Panc1 (cell line): ENCODE data around the gene OR5H15. TPM values are rescaled to one million over a fixed set of nuclear protein-coding genes. Genes with fewer than 3 reads are reported as not detected.
"Not testable (repeated sequence)": the region's sequence is repeated elsewhere in the genome, so short reads cannot be mapped to it uniquely, and the experiment has no call there.

Source experiments
- ATAC-seq: fragments of 200-7000 bp; cut with Tn5 transposase; 2 replicates; pipeline ENCODE4 v1.9.1; 2020; ENCODE audit warnings: mild to moderate bottlenecking, moderate library complexity
- BruUV-seq: library from RNA; stranded (reverse); fragments of 400-500 nt; replicated peaks from 2 replicates; lab custom pipeline; 2021; lab: Mats Ljungman, UMichigan
- CTCF ChIA-PET: fragments of 300-600 bp; sonication (Branson Sonifier 250); formaldehyde crosslinking; loops from one replicate; lab custom pipeline; 2022; ENCODE audit warnings: antibody characterized with exemption; lab: Charles Lee
- POLR2A ChIA-PET: fragments of 300-600 bp; sonication (Branson Sonifier 250); formaldehyde crosslinking; loops from one replicate; lab custom pipeline; 2022; ENCODE audit warnings: antibody characterized with exemption; lab: Charles Lee
- DNase-seq: peaks from one replicate; pipeline ENCODE4 v3.0.0-alpha.2; 2010; ENCODE audit warnings: low read depth, low spot score
- H3K27ac ChIP-seq: 2 replicates; pipeline ENCODE4 v1.5.1; 2011; ENCODE audit warnings: mild to moderate bottlenecking, low read length, inconsistent platforms
- H3K27me3 ChIP-seq: fragments of 200-500 bp; sonication (Bioruptor generic); 2 replicates; pipeline ENCODE4 v1.6.0; 2014; ENCODE audit warnings: low read length, inconsistent platforms; ENCODE audit not compliant: control insufficient read depth, insufficient read depth
- H3K36me3 ChIP-seq: fragments of 200-500 bp; sonication (Bioruptor generic); 2 replicates; pipeline ENCODE4 v1.5.1; 2014; ENCODE audit warnings: inconsistent platforms, mild to moderate bottlenecking, low read length, moderate library complexity; ENCODE audit not compliant: control insufficient read depth, insufficient read depth
- H3K4me1 ChIP-seq: 2 replicates; pipeline ENCODE4 v1.5.1; 2011; ENCODE audit warnings: inconsistent platforms, mild to moderate bottlenecking, low read length, moderate library complexity; ENCODE audit not compliant: control insufficient read depth, insufficient read depth
- H3K4me3 ChIP-seq, 2 experiments: 2 replicates each; pipeline ENCODE4 v1.5.1; 2011 to 2012; ENCODE audit warnings: low read depth in 2 of 2, low read length in 2 of 2, mild to moderate bottlenecking in 2 of 2, inconsistent platforms in 1 of 2, moderate library complexity in 1 of 2
- H3K9me3 ChIP-seq: fragments of 200-500 bp; sonication (Bioruptor generic); 2 replicates; pipeline ENCODE4 v1.5.1; 2014; ENCODE audit warnings: low read depth, mild to moderate bottlenecking, inconsistent platforms, low read length, moderate library complexity; ENCODE audit not compliant: control insufficient read depth, insufficient read depth
- POLR2AphosphoS5 ChIP-seq: IDR thresholded peaks from 2 replicates; pipeline ENCODE4 v1.6.1; 2012; ENCODE audit warnings: mild to moderate bottlenecking, low read depth, low read length, moderate library complexity
- SIN3A ChIP-seq: IDR thresholded peaks from 2 replicates; pipeline ENCODE4 v1.6.1; 2012; ENCODE audit warnings: low read depth, mild to moderate bottlenecking, low read length, moderate library complexity, borderline replicate concordance; ENCODE audit not compliant: insufficient read depth
- TCF7L2 ChIP-seq: IDR thresholded peaks from 2 replicates; pipeline ENCODE4 v1.6.1; 2011; ENCODE audit warnings: mild to moderate bottlenecking, low read depth, low read length, inconsistent platforms
- in situ Hi-C: cut with HindIII; loops from 2 replicates; pipeline ENCODE4 v1.10.0; 2016; ENCODE audit warnings: low sequenced_read_pairs, low pct_unique_long_range_greater_than_20kb
- intact Hi-C: fragments of 100-400 bp; cut with micrococcal nuclease; formaldehyde crosslinking; loops from one replicate; pipeline ENCODE4 v1.10.0; 2022; ENCODE audit not compliant: unreplicated experiment
- total RNA-seq: library from RNA; stranded (reverse); gene quantifications from one replicate; pipeline ENCODE4 v1.2.1, GENCODE V29; 2021; ENCODE audit not compliant: unreplicated experiment
- TF ChIP-seq, protein P1 (sequence below): fragments of 450-650 bp; IDR thresholded peaks from 2 replicates; pipeline ENCODE4 v1.5.1; 2017; ENCODE audit warnings: mild to moderate bottlenecking
- TF ChIP-seq, protein P2 (sequence below), 2 experiments: IDR thresholded peaks; 2 replicates each; pipeline ENCODE4 v1.6.1; 2011 to 2012; ENCODE audit warnings: low read depth in 2 of 2, control low read depth in 1 of 2, low read length in 1 of 2, mild to moderate bottlenecking in 1 of 2, moderate library complexity in 1 of 2; ENCODE audit not compliant: insufficient read depth in 1 of 2

OR5H15 gene
- total RNA-seq, 1 experiment from 2014 or later, result not detected

DNA sequence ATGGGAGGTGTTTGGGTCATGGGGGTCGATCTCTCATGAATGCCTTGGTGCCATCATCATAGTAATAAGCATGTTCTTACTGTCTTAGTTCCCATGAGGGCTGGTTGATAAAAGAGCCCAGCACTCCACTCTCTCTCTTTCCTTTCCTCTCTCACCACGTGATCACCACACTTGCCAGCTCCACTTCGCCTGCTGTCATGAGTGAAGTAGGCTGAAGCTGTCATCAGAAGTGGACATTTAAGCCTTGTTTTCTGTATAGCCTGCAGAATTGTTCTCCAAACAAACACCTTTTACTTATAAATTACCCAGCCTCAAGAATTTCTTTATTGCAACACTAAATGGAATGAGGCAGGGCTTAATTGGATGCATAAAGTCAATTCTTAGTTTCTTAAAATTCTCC, 29.9 kb upstream of the OR5H15 start:
- no peaks in the 10 kb centered on the region for H3K36me3 ChIP-seq
- in situ Hi-C loops, result no loop called here
- H3K27me3 ChIP-seq, result no peaks in the 10 kb centered on the region
- ATAC-seq, result no peak
- no peaks in the 10 kb centered on the region for H3K9me3 ChIP-seq
- no peak overlapping the region for H3K27ac ChIP-seq
- no peak for DNase-seq
- intact Hi-C loops, result no loop called here
- H3K4me3 ChIP-seq, result no peak overlapping the region
- ChIA-PET CTCF (no interaction called here), POLR2A (no interaction called here)
- no peaks in the 10 kb centered on the region for H3K4me1 ChIP-seq
- BruUV-seq, result no TSS peak
- TF ChIP-seq SIN3A (no peak), TCF7L2 (no peak), POLR2AphosphoS5 (no peak)
- TF ChIP-seq, protein P1, sequence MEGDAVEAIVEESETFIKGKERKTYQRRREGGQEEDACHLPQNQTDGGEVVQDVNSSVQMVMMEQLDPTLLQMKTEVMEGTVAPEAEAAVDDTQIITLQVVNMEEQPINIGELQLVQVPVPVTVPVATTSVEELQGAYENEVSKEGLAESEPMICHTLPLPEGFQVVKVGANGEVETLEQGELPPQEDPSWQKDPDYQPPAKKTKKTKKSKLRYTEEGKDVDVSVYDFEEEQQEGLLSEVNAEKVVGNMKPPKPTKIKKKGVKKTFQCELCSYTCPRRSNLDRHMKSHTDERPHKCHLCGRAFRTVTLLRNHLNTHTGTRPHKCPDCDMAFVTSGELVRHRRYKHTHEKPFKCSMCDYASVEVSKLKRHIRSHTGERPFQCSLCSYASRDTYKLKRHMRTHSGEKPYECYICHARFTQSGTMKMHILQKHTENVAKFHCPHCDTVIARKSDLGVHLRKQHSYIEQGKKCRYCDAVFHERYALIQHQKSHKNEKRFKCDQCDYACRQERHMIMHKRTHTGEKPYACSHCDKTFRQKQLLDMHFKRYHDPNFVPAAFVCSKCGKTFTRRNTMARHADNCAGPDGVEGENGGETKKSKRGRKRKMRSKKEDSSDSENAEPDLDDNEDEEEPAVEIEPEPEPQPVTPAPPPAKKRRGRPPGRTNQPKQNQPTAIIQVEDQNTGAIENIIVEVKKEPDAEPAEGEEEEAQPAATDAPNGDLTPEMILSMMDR, result no peak
- TF ChIP-seq, protein P2, sequence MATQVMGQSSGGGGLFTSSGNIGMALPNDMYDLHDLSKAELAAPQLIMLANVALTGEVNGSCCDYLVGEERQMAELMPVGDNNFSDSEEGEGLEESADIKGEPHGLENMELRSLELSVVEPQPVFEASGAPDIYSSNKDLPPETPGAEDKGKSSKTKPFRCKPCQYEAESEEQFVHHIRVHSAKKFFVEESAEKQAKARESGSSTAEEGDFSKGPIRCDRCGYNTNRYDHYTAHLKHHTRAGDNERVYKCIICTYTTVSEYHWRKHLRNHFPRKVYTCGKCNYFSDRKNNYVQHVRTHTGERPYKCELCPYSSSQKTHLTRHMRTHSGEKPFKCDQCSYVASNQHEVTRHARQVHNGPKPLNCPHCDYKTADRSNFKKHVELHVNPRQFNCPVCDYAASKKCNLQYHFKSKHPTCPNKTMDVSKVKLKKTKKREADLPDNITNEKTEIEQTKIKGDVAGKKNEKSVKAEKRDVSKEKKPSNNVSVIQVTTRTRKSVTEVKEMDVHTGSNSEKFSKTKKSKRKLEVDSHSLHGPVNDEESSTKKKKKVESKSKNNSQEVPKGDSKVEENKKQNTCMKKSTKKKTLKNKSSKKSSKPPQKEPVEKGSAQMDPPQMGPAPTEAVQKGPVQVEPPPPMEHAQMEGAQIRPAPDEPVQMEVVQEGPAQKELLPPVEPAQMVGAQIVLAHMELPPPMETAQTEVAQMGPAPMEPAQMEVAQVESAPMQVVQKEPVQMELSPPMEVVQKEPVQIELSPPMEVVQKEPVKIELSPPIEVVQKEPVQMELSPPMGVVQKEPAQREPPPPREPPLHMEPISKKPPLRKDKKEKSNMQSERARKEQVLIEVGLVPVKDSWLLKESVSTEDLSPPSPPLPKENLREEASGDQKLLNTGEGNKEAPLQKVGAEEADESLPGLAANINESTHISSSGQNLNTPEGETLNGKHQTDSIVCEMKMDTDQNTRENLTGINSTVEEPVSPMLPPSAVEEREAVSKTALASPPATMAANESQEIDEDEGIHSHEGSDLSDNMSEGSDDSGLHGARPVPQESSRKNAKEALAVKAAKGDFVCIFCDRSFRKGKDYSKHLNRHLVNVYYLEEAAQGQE (IDR thresholded peaks at IDR 0.05; ENCODE audit: insufficient read depth in 1 of 2, low read depth in 2 of 2, low read length in 1 of 2), result no peak

DNA sequence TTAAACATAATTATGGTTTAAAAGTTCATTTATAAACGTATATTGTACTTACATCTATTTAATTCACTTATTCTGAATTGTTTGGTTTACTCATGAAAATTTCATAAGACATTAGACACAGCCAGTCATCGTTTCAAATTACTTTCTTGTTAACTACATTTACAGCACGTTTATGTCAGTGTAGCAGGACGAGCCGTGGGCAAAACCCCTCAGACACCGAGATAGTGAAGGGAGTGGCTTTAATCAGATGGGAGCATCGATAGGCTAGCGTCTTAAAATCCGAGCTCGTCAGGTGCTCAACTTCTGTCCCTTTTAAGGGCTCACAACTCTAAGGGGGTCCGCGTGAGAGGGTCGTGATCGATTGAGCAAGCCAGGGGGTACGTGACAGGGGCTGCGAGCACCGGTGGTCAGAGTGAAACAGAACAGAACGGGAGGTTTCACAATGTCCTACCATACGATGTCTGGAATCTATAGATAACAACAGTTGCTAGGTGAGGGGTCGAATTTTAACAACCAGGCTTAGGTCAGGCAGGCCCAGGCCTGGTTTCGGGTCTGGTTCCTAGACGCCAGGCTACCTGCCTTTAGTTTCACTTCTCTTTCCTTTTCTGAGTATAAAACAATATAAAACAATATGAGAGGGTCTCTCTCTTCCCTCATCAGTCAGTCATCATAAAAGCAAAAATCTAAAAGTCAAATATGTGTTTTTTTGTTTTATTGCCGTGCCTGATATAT, 28.5 kb upstream of the OR5H15 start:
- BruUV-seq, in situ Hi-C loops: not testable (repeated sequence)

DNA sequence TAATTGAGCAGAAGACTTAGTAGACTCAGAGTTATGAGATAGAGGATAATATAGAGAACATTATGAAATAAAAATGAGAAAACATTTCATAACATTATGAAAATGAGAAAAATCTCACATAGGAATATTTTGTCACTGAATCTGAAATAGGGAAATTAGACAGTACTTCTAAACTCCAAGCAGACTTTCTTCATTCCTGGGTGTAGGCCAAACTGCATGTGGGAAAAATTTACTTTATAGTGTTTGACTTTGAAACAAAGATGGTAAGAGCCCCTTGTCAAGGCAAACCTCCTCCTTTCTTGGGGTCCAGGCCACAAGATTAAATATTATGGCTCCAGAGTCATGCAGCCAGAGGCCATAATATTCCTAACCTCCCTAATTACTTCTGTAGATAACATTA, 26.0 kb upstream of the OR5H15 start:
- intact Hi-C loops, result loop anchor here (2.0 kb wide), 1 partner anchor 42 kb away; no protein-coding TSS in a partner anchor
- ChIA-PET CTCF (no interaction called here), POLR2A (interaction anchor here (0.6 kb wide), 1 partner anchor 403 kb away, joined by 3 read pairs; no protein-coding TSS in a partner anchor)
- Histone ChIP-seq H3K27ac (no peak overlapping the region), H3K4me3 (no peak overlapping the region), H3K4me1 (no peaks in the 10 kb centered on the region), H3K27me3 (no peaks in the 10 kb centered on the region), H3K36me3 (no peaks in the 10 kb centered on the region), H3K9me3 (no peaks in the 10 kb centered on the region)
- in situ Hi-C loops, result no loop called here
- BruUV-seq, result no TSS peak
- no peak for ATAC-seq
- no peak for DNase-seq
- TF ChIP-seq, protein P2 (IDR thresholded peaks at IDR 0.05; ENCODE audit: insufficient read depth in 1 of 2, low read depth in 2 of 2, low read length in 1 of 2), result no peak
- TF ChIP-seq POLR2AphosphoS5, result no peak
- TF ChIP-seq, protein P1, result no peak
- no peak for TF ChIP-seq TCF7L2
- no peak for TF ChIP-seq SIN3A

More for the DNA sequence above, 28.5 kb upstream of the OR5H15 start:
- H3K9me3 ChIP-seq, POLR2A ChIA-PET, ATAC-seq, CTCF ChIA-PET, H3K4me1 ChIP-seq, H3K36me3 ChIP-seq, H3K4me3 ChIP-seq, H3K27me3 ChIP-seq, H3K27ac ChIP-seq, DNase-seq, intact Hi-C loops: not testable (repeated sequence)
